Adrenal gland (tissue), 12 donors: ENCODE measurements around the gene ADPRHL1. TPM values are rescaled to one million over a fixed set of nuclear protein-coding genes. Genes with fewer than 3 reads are reported as not detected.

Experiments
- DNase-seq, 7 donors: peaks; one replicate each; pipeline ENCODE4 v3.0.0-alpha.2; 2019 to 2020
- H3K27ac ChIP-seq, 5 donors: fragments of 200-600 bp; sonication (generic) in 4 of 5; 1 replicate in 3 of 5; 2 replicates in 2 of 5; pipeline versions ENCODE4 v1.5.1 to v1.8.0; 2016 to 2020; ENCODE audit warnings: mild to moderate bottlenecking in 1 of 5
- H3K27me3 ChIP-seq: fragments of 200-600 bp; 2 replicates; pipeline ENCODE4 v1.8.0; 2021
- H3K36me3 ChIP-seq, 2 donors: fragments of 200-600 bp; replicated peaks in 1 of 2; 1 replicate in 1 of 2; 2 replicates in 1 of 2; pipeline versions ENCODE4 v1.5.1 to v1.8.0; 2018 to 2022
- H3K4me1 ChIP-seq, 2 donors: fragments of 200-600 bp; replicated peaks in 1 of 2; 1 replicate in 1 of 2; 2 replicates in 1 of 2; pipeline versions ENCODE4 v1.5.1 to v1.8.0; 2018 to 2021
- H3K4me3 ChIP-seq, 4 donors: fragments of 200-600 bp; sonication (generic) in 3 of 4; one replicate each; pipeline ENCODE4 v1.5.1; 2016 to 2018
- H3K9me3 ChIP-seq, 3 donors: fragments of 200-600 bp; sonication (generic) in 1 of 3; replicated peaks in 1 of 3; 1 replicate in 2 of 3; 2 replicates in 1 of 3; pipeline versions ENCODE4 v1.5.1 to v1.8.0; 2016 to 2021
- CTCF ChIP-seq, 6 experiments: fragments of 450-650 bp in 4 of 6; fragments of 200-600 bp in 2 of 6; sonication (generic) in 1 of 6; IDR thresholded peaks; 1 replicate in 5 of 6; 2 replicates in 1 of 6; pipeline versions ENCODE4 v1.5.1 to v1.8.0; 2016 to 2021; ENCODE audit warnings: antibody characterized with exemption in 6 of 6, mild to moderate bottlenecking in 2 of 6, moderate library complexity in 1 of 6
- POLR2A ChIP-seq, 2 donors: fragments of 450-650 bp; IDR thresholded peaks; one replicate each; pipeline ENCODE4 v1.6.1; 2017; ENCODE audit warnings: antibody characterized with exemption in 2 of 2, mild to moderate bottlenecking in 2 of 2, moderate library complexity in 1 of 2
- WGBS, 4 donors: extraction: QIAGEN DNeasy Blood & Tissue Kit in 2 of 4; methylation state at CpG; one replicate each; pipeline versions ENCODE4 v1.1.5 to v1.1.7; 2013 to 2017; 5-methylcytosine and 5-hydroxymethylcytosine counted together
- intact Hi-C, 2 donors: fragments of 100-400 bp; cut with DNase I; formaldehyde crosslinking; loops; one replicate each; pipeline versions ENCODE4 v1.14.1 to v1.15.0; 2022 to 2023
- polyA plus RNA-seq, 3 donors: library from polyadenylated mRNA; stranded (reverse); fragments of 200-250 nt in 2 of 3; fragments of 350-450 nt in 1 of 3; fragmentation: Illumina TruSeq in 1 of 3; extraction: RNeasy Lipid Tissue Mini Kit (QIAGEN cat#74804) in 1 of 3; gene quantifications; one replicate each; pipeline ENCODE4 v1.2.3, GENCODE V29; 2013 to 2014
- total RNA-seq, 9 donors: library from RNA; depleted of rRNA in 4 of 9; stranded (reverse); fragments of >200 nt in 4 of 9; fragments of 120-200 nt in 1 of 9; fragmentation: NEBNext Ultra II Directional in 1 of 9; extraction: Animal tissue kit (Norgen Biotek cat#: 25700) in 1 of 9; gene quantifications; one replicate each; pipeline versions ENCODE4 v1.1.0 to v1.2.4, GENCODE V29; 2013 to 2023
- donor health status: healthy with polysubstance abuse.
- donor health status: Bipolar disorder and iron deficiency.
- donor health status: DM: yes; HTN: yes; CAD: no.
- donor health status: DM: no; HTN: no; CAD: no.
- donor health status: DM: no; HTN: no; CAD: no.
- donor health status: DM: yes; HTN: yes; CAD: no.

The ADPRHL1 gene
- total and polyA plus RNA-seq, 12 donors = 2.0 to 14.2 (median 4.0) TPM

GRCh38 chr13:113470073-113470472 is 16.8 kb upstream of the ADPRHL1 start:
- Histone ChIP-seq H3K9me3 (no peaks in the 10 kb centered on the region), H3K4me1 (no peaks in the 10 kb centered on the region), H3K27me3 (no peaks in the 10 kb centered on the region), H3K36me3 (peaks cover 0 to 3% of the 10 kb centered on the region in 2 donors), H3K27ac (no peak overlapping the region), H3K4me3 (no peak overlapping the region)
- peak in 1 of 7 donors; percentile 14 for DNase-seq
- WGBS, 4 donors = 89 to 97% (median 95%) methylated on average over 10 of the region's 10 CpGs
- intact Hi-C loops = no loop called here
- TF ChIP-seq CTCF (IDR thresholded peaks at IDR 0.05) (no peak), POLR2A (IDR thresholded peaks at IDR 0.05) (no peak)

- 93 to 98% (median 95%) methylated on average over 7 of the region's 7 CpGs for WGBS, 4 donors
- H3K36me3 ChIP-seq = no peaks in the 10 kb centered on the region
- peaks cover 0 to 4% of the 10 kb centered on the region in 2 donors for H3K4me1 ChIP-seq
- no peaks in the 10 kb centered on the region for H3K27me3 ChIP-seq
- TF ChIP-seq CTCF (IDR thresholded peaks at IDR 0.05) = no peak
- no peak for TF ChIP-seq POLR2A (IDR thresholded peaks at IDR 0.05)
- peak in 1 of 7 donors; percentile 5 for DNase-seq
- intact Hi-C loops = no loop called here
- no peak overlapping the region for H3K27ac ChIP-seq
- H3K9me3 ChIP-seq = no peaks in the 10 kb centered on the region
- no peak overlapping the region for H3K4me3 ChIP-seq
Measured at GRCh38 chr13:113469582-113469981, 16.3 kb upstream of the ADPRHL1 start.

GRCh38 chr13:113468472-113469201 is 15.3 kb upstream of the ADPRHL1 start:
- WGBS, 4 donors = 84 to 89% (median 85%) methylated on average over 21 to 22 of the region's 22 CpGs
- DNase-seq = peak in 2 of 7 donors; percentile 16 to 53
- TF ChIP-seq POLR2A (IDR thresholded peaks at IDR 0.05) (no peak), CTCF (IDR thresholded peaks at IDR 0.05) (no peak)
- no peaks in the 10 kb centered on the region for H3K27me3 ChIP-seq
- no peak overlapping the region for H3K4me3 ChIP-seq
- peak overlapping the region in 1 of 5 donors; percentile 44 for H3K27ac ChIP-seq
- intact Hi-C loops = no loop called here
- H3K4me1 ChIP-seq = peaks cover 0 to 4% of the 10 kb centered on the region in 2 donors
- H3K36me3 ChIP-seq = no peaks in the 10 kb centered on the region
- no peaks in the 10 kb centered on the region for H3K9me3 ChIP-seq

- WGBS, 4 donors = 92 to 98% (median 98%) methylated on average over 6 to 7 of the region's 7 CpGs
- no peaks in the 10 kb centered on the region for H3K36me3 ChIP-seq
Measured at GRCh38 chr13:113468029-113468428, 14.7 kb upstream of the ADPRHL1 start.

More at GRCh38 chr13:113468029-113468428, 14.7 kb upstream of the ADPRHL1 start:
- intact Hi-C loops = no loop called here
- peaks cover 0 to 4% of the 10 kb centered on the region in 2 donors for H3K4me1 ChIP-seq
- no peaks in the 10 kb centered on the region for H3K27me3 ChIP-seq
- H3K4me3 ChIP-seq = no peak overlapping the region
- no peak for TF ChIP-seq POLR2A (IDR thresholded peaks at IDR 0.05)
- TF ChIP-seq CTCF (IDR thresholded peaks at IDR 0.05) = no peak
- no peak overlapping the region for H3K27ac ChIP-seq
- no peaks in the 10 kb centered on the region for H3K9me3 ChIP-seq
- DNase-seq = no peak
